C4-2B (cell line): ENCODE measurements around the gene RIN3.

Experiments
- ZFX ChIP-seq: fragments of 450-650 bp; IDR thresholded peaks from 2 replicates; pipeline ENCODE4 v1.6.1; 2017
- TF ChIP-seq, protein P1 (sequence below): fragments of 450-650 bp; conservative IDR thresholded peaks from 2 replicates; pipeline ENCODE4 v1.5.1; 2017; ENCODE audit warnings: mild to moderate bottlenecking

DNA sequence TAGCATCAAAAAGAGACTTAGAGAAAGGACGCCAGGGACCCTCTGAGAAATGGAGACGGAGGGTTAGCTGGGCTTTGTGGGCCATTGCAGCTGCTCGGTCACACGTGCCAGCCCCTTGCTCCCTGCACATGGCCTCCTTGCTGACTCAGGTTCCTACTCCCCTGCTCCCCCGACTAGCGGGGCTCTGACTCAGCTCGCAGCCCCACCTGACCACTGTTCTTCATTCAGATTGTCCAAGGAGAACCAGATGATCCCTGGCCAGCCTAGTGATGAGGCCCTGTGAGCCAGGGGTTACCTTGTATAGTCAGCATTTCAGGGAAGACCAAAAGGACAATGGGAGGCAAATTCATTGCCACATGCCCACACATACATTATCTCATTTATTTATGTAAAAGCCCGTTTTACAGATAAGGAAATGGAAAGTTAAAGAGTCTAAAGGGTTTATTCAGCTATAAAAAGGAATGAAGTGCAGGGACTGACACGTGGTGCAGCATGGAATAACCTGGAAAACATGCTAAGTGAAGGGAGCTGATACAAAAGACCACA is 131.5 kb downstream of the RIN3 start:
- TF ChIP-seq, protein P1, sequence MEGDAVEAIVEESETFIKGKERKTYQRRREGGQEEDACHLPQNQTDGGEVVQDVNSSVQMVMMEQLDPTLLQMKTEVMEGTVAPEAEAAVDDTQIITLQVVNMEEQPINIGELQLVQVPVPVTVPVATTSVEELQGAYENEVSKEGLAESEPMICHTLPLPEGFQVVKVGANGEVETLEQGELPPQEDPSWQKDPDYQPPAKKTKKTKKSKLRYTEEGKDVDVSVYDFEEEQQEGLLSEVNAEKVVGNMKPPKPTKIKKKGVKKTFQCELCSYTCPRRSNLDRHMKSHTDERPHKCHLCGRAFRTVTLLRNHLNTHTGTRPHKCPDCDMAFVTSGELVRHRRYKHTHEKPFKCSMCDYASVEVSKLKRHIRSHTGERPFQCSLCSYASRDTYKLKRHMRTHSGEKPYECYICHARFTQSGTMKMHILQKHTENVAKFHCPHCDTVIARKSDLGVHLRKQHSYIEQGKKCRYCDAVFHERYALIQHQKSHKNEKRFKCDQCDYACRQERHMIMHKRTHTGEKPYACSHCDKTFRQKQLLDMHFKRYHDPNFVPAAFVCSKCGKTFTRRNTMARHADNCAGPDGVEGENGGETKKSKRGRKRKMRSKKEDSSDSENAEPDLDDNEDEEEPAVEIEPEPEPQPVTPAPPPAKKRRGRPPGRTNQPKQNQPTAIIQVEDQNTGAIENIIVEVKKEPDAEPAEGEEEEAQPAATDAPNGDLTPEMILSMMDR = no peak
- TF ChIP-seq ZFX = no peak
